NCI-H748 (cell line): Measurements from ENCODE around the gene ARHGEF12.

Source experiments
- DNase-seq: peaks from one replicate; lab custom pipeline; 2025; ENCODE audit not compliant: unreplicated experiment; lab: John Stamatoyannopoulos, UW

The ARHGEF12 gene

GRCh38 chr11:120385655-120386054 is 49.4 kb downstream of the ARHGEF12 start:
- DNase-seq: no peak

DNA sequence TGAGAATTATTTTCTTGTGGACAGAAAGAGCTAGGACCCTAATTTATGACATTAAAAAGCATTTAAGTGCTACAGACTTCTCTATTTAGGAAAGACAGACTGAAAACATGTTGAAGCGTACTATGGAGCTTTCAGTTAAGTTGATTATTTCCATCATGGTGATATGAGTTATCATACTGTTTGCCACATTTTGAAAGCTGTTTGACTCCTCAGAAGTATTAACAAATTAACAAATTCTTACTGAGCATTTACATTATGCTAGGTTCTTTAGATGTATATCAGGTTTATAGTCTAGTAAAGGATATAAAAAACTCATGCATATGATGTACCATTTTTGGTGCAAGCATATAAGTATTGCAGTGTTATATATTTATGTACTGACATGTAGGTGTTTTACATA is 50.1 kb downstream of the ARHGEF12 start:
- DNase-seq: no peak

DNA sequence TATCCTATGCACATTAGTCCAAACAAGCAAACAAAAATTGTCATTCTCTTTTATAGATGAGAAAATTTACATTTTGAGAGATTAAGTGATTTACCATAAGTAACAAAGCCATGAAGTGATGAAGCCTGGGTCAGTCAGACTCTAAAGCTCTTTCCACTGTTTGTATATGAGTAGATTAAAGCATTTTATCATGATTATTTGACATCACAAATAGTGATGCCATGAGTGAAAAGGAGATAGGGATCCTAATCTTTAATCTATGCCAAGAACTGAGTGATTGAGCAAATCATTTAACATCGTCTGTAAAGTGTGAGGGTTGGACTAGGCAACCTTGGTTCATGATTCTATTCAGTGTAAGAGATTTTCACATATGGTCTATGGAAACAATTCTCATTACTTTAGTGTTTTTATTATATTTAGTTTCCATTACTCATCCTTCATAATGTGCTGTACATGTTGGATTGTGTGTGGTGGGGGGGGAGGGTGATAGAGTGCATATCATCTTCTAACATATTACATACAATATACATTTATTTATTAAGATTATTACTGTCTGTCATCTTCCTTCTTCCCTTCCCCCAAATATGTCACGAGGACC is 50.7 kb downstream of the ARHGEF12 start:
- no peak for DNase-seq

GRCh38 chr11:120388261-120388660 is 52.0 kb downstream of the ARHGEF12 start:
- DNase-seq: no peak

DNA sequence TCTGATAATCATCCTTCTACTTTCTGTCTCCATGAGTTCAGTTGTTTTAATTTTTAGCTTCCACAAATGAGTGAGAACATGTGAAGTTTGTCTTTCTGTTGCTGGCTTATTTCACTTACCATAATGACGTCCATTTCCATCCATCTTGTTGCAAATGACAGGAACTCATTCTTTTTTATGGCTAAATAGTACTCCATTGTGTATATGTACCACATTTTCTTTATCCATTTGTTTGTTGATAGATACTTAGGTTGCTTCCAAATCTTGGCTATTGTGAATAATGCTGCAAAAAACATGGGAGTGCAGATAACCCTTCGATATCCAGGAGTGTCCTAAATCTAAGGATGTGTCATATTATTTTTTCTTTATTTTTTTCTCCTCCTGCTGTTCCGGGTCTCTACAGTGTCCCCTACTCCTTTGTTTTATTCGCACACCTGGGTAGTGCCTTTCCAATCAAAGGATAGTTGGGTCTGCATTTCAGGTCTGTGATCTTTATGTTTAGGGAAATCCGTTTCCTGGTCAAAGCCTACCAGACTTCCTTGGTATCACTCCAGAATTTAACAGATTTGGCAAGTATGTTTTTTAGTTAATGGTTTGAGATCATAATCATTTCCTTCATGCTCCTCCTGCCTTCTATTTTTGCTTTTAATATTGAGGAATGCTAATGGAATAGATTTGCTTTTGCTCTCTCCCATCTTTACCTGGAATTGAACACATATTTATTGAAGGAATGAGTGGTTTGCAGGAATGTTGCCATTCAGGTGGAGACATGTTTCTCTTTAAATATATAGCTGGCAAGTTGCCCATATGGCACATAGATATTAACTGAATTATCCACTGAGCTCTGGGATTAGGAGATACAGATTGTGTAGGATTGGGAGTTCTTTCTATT is 53.7 kb downstream of the ARHGEF12 start:
- DNase-seq: no peak

DNA sequence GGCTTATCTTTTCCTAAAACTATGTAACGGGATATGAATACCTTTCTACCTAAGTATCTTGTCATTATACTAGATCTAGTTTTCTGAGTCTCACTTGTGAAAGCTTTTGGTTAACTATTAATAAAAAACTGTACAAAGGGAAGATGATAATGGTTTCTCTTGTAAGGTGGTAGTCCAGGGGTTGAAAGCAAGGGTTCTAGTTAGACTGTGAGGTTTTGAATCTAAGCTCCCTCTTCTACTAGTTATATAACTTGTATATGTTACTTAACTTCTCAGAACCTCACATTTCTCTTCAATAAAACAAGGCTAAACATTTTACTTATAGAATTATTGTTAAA is 54.3 kb downstream of the ARHGEF12 start:
- no peak for DNase-seq

DNA sequence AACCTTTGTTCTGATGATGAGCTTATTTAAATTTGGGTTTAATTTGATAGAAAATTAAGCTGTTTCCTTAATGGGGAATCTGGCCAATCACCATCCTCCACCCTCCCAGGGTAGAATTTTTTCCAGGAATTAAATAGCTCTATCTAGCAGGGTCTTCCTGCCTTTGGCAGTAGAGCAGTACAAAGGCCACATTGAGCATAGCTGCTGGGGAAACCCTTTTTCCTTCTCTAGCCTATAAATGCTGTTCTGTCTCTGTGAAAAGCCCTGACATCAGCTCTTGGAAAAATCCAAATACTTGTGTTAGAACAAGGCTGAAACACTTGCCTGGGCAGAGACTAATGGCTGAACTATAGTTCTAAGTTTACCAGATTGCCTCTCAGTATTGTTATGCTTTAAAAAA is 55.1 kb downstream of the ARHGEF12 start:
- DNase-seq: no peak

- no peak for DNase-seq
Observed at GRCh38 chr11:120391854-120392253, 55.6 kb downstream of the ARHGEF12 start.

DNA sequence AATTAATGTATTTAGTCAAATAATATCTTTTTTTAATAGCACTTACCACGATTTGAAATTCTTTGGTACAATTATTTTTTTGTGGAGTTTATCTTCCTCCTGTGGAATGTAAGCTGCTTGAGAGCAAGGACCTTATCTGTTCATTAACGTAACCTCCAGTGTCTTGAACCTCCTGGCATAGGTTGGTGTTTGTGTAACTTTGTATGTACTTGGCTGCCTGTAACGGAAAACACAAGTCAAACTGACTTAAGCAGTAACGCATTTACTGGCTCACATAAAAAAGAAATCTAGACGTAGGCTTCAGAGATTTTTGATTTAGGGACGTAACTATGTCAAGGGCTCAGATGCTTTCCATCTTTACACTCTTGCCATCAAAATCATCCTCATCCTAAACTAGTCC is 56.1 kb downstream of the ARHGEF12 start:
- DNase-seq: no peak

DNA sequence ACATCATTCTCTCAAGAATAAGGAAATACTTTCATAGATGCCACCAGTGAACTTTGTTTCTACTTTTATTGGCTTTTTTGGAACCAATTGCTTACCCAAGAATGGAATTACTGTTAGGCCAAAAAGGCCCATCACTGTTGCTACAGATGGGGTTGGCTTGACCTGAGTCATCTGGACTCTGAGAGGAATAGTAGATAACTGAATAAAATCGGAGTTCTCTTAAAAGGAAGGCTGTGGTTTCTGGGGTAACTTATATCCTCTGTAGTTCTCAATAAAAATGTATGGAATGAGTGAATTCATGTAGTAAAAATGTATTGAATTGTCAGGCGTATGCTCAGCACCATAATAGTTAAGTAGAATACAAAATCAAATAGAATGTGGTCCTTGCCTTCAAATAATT is 56.6 kb downstream of the ARHGEF12 start:
- no peak for DNase-seq

DNA sequence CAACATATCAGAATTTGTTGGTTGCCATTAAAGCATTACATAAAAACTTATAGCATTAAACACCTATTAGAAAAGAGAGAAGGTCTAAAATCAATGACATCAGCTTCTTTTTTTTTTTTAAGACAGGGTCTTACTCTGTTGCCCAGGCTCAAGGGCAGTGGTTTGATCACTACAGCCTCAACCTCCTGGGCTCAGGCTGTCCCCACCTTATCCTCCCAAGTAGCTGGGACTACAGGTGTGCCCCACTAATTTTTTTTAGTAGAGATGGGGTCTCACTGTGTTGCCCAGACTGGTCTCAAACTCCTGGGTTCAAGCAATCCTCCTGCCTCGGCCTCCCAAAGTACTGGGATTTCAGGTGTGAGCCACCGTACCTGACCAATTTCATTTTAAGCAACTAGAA is 57.9 kb downstream of the ARHGEF12 start:
- DNase-seq: no peak

GRCh38 chr11:120395778-120396177 is 59.6 kb downstream of the ARHGEF12 start:
- no peak for DNase-seq

- DNase-seq: no peak
Observed at GRCh38 chr11:120398132-120398531, 61.9 kb downstream of the ARHGEF12 start.

GRCh38 chr11:120399307-120399706 is 63.1 kb downstream of the ARHGEF12 start:
- DNase-seq: no peak

DNA sequence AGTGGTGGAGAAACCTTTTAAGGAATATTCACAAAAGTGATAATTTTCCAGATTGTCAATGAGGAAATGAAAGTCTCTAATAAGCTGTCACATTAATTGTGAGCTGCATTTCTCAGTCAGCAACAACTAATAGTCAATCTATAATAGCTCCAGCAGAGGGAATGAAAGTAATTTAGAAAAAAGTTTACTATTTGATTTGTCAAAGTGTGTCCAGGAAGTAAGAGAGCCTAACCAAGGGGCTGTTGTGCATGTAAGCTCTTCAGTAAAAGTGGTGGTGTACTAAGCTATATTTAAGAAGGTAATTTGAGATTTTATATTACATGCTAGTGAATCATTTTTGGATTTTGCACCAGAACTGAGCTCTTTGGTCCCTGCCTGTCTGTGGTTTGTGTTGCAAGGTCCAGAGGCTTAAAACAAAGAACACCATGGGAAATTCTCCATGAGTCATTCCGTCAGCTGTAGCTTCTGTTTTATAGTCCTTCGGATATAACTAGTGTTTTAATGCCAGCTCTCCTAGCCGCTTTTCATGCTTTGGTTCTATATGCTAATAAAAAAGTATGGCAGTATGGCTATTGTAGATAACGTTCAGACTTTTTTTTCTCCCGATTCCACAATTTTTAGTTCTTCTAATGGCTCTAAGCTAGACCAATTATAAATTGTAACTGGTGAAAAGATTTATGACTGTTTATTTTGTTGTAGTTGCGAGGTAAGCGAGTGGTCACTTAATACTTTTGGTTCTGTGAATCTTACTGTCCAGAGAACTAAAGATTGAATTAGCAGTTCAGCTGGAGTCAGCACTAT is 64.6 kb downstream of the ARHGEF12 start:
- no peak for DNase-seq

DNA sequence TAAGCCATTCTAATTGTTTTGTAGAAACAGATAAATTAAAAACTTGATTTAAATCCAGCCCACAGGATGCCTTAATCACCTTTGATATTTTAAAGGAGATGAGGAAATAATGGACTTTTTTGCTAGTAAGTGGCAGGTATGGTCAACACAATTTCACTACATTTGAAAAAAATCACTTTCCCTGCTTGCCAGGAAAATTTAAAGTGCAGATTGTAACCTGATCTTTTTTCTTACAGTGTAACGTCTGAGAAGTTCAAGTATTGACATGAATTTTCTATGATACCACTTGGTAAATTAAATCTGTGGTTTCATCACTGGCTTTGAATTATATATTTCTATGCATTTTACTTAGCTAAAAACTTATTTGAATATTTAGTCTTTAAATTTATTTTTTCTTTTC is 65.3 kb downstream of the ARHGEF12 start:
- no peak for DNase-seq

- DNase-seq: no peak
Observed at GRCh38 chr11:120403966-120404365, 67.8 kb downstream of the ARHGEF12 start.

- peak; percentile 10 for DNase-seq
Observed at GRCh38 chr11:120404495-120404894, 68.3 kb downstream of the ARHGEF12 start.

DNA sequence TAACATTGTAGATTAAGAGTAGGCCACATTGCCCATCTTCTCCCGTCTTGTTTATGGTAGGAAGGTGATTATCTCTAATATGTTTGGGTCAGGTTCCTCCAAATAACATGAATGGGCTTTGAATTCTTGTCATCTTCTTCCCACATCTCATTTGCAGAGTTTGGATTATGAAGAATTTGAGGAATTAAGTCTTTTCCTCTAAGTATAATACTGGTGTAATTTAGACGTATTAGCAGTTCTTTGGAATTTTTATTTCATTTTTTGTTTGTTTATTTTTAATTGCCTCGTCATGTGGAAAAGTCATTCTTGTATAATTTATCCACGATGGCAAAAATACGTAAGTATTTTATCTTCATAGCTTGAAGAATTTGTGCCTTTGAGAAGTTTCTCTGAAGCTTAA is 73.4 kb downstream of the ARHGEF12 start:
- no peak for DNase-seq

DNA sequence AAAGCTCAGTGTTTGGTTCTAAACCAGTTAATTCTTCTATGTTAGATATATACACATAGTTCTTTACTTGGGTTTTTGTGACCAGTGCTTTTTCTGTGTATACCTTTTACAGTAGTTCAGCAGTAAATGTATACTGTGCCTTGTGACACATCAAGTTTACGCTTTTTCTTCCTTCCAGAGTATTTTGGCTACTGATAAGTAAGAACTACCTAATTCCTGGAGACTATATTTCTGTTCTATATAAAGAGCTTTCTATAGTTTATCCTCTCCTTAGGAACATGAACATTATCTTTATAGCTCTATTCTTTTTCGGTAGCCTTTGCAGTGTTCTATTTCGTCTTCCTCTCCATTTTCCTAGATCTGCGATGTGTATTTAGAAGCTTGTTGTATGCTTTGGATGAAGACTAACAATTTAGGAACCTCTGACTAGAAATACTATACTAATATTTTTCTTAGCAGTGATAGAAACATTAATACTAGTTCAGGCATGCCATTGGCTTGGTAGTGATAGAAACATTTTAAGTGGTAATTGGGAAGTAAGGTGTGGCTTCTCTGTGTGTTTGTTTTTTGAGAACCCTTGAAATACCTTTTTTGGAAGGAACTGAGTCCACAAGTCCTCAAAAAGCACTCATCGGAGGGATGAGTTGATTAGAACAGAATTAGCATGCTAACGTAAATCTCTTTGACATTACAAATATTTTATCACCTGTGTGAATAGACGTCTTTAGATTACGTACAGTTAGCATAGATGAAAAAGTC is 74.6 kb downstream of the ARHGEF12 start:
- DNase-seq: no peak

DNA sequence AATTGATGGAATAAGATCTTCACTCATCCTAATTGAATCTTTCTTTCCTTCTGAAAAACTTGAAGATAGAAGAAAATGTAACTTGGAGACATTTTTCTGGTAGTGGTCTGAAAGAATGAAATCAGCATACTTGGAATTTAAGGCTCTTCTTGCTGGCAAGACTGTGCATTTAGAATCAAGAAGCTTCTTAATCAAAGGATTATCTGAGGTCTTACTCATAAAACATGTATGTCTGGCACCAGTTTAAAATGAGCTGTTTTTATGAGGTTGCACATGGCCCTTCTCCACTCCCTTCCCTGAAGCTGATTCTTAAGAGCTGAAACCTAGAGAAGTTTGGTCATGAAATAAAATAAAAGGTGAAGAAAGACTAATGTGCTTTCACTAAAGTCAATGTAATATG is 77.3 kb downstream of the ARHGEF12 start:
- DNase-seq: no peak
